ENCODE data around the gene RMC1. TPM values are rescaled to one million over a fixed set of nuclear protein-coding genes. Genes with fewer than 3 reads are reported as not detected.
A peak's percentile ranks its signal among the peaks of the same experiment; 100 is the strongest.

Gene RMC1
- total RNA-seq, 1 donor from 2014 or later, result 18.8 TPM

GRCh38 chr18:23494992-23495391, 8.3 kb upstream of the RMC1 start:
- Mint-ChIP-seq H3K9me3 (peaks cover 12% of the 10 kb centered on the region), H3K36me3 (peaks cover 4% of the 10 kb centered on the region), H3K4me1 (no peaks in the 10 kb centered on the region), H3K4me3 (no peak overlapping the region), H3K27ac (no peak overlapping the region), H3K27me3 (ENCODE audit: low read depth) (no peaks in the 10 kb centered on the region)
- DNase-seq (ENCODE audit: low spot score in 2 of 2, unreplicated experiment in 2 of 2), result no peak
- TF ChIP-seq CTCF (IDR thresholded peaks at IDR 0.05; ENCODE audit: unreplicated experiment), result no peak

- no peak for TF ChIP-seq CTCF (IDR thresholded peaks at IDR 0.05; ENCODE audit: unreplicated experiment)
- H3K27me3 Mint-ChIP-seq (ENCODE audit: low read depth), result no peaks in the 10 kb centered on the region
- H3K36me3 Mint-ChIP-seq, result peaks cover 2% of the 10 kb centered on the region
- H3K27ac Mint-ChIP-seq, result no peak overlapping the region
- H3K4me3 Mint-ChIP-seq, result no peak overlapping the region
- no peaks in the 10 kb centered on the region for H3K4me1 Mint-ChIP-seq
- no peak for DNase-seq (ENCODE audit: low spot score in 2 of 2, unreplicated experiment in 2 of 2)
- peaks cover 5% of the 10 kb centered on the region for H3K9me3 Mint-ChIP-seq
Observed at GRCh38 chr18:23495723-23496440, 7.4 kb upstream of the RMC1 start.

- no peaks in the 10 kb centered on the region for H3K9me3 Mint-ChIP-seq
- no peak overlapping the region for H3K27ac Mint-ChIP-seq
- TF ChIP-seq CTCF (IDR thresholded peaks at IDR 0.05; ENCODE audit: unreplicated experiment), result no peak
- no peak overlapping the region for H3K4me3 Mint-ChIP-seq
- no peak for DNase-seq (ENCODE audit: low spot score in 2 of 2, unreplicated experiment in 2 of 2)
- no peaks in the 10 kb centered on the region for H3K27me3 Mint-ChIP-seq (ENCODE audit: low read depth)
- peaks cover 8% of the 10 kb centered on the region for H3K4me1 Mint-ChIP-seq
- H3K36me3 Mint-ChIP-seq, result no peaks in the 10 kb centered on the region
Observed at GRCh38 chr18:23498117-23498516, 5.2 kb upstream of the RMC1 start.

- peak in 1 of 2 experiments; percentile 52 for DNase-seq (ENCODE audit: low spot score in 2 of 2, unreplicated experiment in 2 of 2)
- Mint-ChIP-seq H3K27me3 (ENCODE audit: low read depth) (no peaks in the 10 kb centered on the region), H3K27ac (no peak overlapping the region), H3K36me3 (no peaks in the 10 kb centered on the region), H3K4me3 (no peak overlapping the region), H3K4me1 (peaks cover 10% of the 10 kb centered on the region), H3K9me3 (no peaks in the 10 kb centered on the region)
- peak; percentile 57 for TF ChIP-seq CTCF (IDR thresholded peaks at IDR 0.05; ENCODE audit: unreplicated experiment)
Observed at GRCh38 chr18:23498877-23499276, 4.4 kb upstream of the RMC1 start.

- no peak overlapping the region for H3K27ac Mint-ChIP-seq
Observed at GRCh38 chr18:23499291-23499781, 4.0 kb upstream of the RMC1 start.

More at GRCh38 chr18:23499291-23499781, 4.0 kb upstream of the RMC1 start:
- Mint-ChIP-seq H3K9me3 (no peaks in the 10 kb centered on the region), H3K4me1 (peaks cover 15% of the 10 kb centered on the region), H3K36me3 (no peaks in the 10 kb centered on the region), H3K27me3 (ENCODE audit: low read depth) (no peaks in the 10 kb centered on the region), H3K4me3 (no peak overlapping the region)
- no peak for DNase-seq (ENCODE audit: low spot score in 2 of 2, unreplicated experiment in 2 of 2)
- TF ChIP-seq CTCF (IDR thresholded peaks at IDR 0.05; ENCODE audit: unreplicated experiment), result no peak

Measured in mesothelial cell of epicardium (in vitro differentiated cells).